AG08396 (cell line): ENCODE results near the gene ADRA2B.

Experiments used
- DNase-seq: peaks from one replicate; pipeline ENCODE4 v3.0.0; 2012; ENCODE audit warnings: low spot score, mixed read lengths

Gene ADRA2B

DNA sequence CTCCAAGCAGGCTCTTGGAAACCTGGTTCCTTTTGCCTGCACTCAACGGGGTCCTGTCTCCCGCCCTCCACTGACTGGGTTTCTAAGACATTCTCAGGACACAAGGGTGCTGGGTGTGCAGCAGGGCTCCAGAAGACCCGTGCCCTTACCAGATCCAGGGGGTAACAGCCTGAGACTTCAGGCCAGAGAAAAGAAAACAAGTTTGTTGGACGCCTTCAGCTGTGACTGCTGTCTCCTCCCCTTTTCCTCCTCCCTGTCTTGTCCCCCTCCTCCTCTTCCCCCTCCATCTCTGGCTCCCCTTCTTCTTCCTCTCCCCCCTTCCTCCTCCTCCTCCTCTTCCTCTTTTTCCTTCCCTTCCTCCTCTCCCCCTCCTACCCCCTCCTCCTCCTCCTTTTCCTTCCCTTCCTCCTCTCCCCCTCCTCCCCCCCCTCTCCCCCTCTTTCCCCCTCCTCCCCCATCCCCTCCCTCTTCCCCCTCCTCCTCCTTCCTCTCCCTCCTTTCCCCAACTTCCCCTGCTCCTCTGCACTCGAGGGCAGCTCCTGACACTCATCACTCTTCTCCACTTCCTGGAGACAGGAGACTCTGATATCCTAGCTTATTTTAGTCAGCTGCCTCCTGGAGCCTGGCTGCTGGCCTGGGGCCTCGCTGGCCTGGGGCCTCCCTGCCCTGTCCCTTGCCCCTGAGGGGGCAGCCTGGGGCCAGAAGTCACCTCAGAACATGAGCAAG is 12.4 kb downstream of the ADRA2B start:
- no peak for DNase-seq

DNA sequence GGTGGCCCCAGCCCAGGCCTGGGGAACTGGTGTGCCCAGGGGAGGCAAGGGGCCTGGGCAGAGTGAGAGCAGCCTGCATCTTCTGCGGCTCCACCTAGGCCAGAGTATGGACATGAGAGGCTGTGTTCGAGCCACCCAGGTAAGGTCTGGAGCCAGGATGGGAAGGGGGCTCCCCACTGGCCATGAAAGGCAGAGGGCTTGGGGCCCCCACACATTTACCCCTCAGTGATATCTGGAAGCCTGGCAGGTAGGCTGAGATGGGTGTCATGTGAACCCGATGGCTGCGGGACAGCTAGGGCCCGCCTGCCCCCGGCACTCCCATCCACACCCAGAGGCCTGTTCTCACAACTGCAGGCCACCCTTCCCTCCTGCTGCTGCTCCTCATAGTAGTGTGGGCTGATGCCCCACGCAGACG is 13.2 kb downstream of the ADRA2B start:
- DNase-seq = no peak

- no peak for DNase-seq
Measured at GRCh38 chr2:96102596-96103186, 13.7 kb downstream of the ADRA2B start.

- no peak for DNase-seq
Measured at GRCh38 chr2:96100893-96101304, 15.5 kb downstream of the ADRA2B start.

DNA sequence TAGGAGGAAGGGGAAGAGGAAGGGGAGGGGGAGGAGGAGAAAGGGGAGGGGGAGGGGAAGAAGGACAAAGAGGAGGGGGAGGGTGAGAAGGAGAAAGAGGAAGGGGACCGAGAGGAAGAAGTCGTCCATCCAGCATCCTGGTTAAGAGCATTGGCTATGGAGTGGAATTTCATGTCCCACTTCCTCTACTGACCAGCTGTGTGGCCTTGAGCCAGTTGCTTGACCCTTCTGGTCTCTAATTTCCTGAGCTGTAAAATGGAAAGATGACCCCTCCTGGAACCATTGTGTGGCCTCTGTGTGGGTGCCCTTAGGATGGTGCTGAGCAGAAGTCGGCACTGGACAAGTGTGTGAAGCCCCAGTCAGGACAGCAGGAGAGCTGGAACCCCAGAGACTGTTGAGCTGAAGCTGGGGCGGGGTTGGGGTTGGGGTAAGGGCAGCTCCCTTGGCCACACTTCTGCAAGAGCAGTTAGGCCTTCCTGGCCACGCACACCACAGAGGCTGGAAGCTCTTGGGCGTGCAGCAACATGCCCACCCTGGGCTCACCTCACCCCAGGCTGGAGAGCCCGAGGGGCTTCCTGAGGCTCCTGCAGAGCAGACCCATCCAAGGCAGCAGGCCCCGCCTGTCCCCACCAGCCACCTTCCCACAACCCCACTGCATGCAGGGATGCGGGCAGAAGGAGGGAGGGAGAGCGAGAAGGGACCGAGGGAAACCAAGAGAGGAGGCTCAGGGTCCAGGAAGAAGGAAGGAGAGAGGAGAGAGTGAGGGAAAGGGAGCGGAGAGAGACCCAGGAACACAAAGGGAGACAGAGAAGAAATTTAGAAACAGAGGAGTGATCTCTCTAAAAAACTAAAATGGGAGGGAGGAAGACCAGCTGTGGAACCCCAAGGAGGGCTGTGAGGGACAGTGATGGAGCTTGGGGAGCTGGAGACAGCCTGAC is 16.2 kb downstream of the ADRA2B start:
- no peak for DNase-seq

DNA sequence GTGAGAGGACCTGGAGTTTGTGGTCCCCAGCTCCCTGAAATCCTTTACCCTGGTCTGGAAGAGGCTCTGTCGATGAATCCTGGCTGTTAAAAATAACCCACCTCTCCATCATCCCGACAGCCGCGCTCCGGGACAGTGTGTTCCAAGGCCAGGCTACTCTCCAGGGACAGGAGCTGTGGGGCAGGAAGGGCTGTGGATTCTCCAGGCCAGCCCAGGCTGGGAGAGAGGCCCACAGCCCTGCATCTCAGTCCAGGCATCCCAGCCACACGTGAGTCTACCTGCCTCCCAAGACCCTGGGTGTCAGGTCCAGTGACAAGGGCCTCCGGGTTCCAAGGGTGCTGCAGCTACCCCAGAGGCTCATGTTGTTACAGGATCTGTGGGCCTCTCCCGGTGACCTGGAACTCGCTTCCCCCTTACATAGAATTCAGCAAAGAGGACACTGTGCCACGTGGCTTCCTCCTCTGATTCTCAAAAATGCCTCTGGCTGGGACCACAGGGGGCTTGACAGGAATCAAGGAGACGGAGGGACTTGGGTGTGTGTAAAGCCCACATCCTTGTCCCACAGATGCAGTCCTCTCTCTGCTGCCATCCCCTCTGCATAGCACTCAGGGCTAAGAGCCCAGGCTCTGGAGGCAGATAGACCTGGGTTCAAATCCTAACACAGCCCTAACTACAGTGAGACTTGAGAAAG is 17.3 kb downstream of the ADRA2B start:
- no peak for DNase-seq

GRCh38 chr2:96097951-96098823 is 18.2 kb downstream of the ADRA2B start:
- DNase-seq = no peak

- no peak for DNase-seq
Measured at GRCh38 chr2:96097441-96097840, 18.9 kb downstream of the ADRA2B start.

DNA sequence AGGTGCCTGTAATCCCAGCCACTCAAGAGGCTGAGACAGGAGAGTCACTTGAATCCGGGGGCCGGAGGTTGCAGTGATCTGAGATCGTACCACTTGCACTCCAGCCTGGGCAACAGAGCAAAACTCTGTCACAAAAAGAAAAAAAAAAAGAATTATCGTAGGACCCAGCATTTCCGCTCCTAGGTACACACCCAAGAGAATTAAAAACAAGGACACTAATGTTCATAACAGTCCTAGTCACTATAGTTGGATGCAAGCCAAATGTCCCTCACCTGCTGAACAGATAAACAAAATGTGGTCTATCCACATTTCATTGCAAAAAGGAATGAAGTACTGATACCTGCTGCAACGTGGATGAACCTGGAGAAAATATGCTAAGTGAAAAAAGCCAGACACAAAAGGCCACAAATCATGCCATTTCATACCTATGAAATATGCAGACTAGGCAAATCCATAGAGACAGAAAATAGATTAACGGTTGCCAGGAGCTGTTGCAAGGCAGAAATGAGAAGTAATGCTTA is 21.2 kb downstream of the ADRA2B start:
- DNase-seq = no peak

DNA sequence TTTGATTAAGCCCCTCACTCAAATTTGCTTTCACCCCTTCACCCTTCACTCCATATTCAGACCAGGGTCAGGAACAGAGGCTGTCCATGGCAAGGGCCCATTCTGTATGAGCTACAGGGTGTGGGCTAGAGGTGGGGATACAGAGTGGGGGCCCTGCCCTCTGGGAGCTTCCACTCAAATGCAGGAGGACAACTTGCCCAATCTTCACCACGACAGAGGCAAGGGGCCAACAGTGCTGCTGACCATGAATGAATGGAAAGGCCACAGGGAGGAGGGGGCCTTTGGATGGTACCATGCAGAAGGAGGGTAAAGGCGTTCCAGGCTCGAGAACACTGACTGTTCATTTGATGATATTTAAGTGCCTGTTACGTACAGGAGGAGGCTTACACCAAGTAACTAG is 22.8 kb downstream of the ADRA2B start:
- no peak for DNase-seq

GRCh38 chr2:96092951-96093350 is 23.4 kb downstream of the ADRA2B start:
- no peak for DNase-seq

- DNase-seq = no peak
Measured at GRCh38 chr2:96092573-96092877, 23.8 kb downstream of the ADRA2B start.

DNA sequence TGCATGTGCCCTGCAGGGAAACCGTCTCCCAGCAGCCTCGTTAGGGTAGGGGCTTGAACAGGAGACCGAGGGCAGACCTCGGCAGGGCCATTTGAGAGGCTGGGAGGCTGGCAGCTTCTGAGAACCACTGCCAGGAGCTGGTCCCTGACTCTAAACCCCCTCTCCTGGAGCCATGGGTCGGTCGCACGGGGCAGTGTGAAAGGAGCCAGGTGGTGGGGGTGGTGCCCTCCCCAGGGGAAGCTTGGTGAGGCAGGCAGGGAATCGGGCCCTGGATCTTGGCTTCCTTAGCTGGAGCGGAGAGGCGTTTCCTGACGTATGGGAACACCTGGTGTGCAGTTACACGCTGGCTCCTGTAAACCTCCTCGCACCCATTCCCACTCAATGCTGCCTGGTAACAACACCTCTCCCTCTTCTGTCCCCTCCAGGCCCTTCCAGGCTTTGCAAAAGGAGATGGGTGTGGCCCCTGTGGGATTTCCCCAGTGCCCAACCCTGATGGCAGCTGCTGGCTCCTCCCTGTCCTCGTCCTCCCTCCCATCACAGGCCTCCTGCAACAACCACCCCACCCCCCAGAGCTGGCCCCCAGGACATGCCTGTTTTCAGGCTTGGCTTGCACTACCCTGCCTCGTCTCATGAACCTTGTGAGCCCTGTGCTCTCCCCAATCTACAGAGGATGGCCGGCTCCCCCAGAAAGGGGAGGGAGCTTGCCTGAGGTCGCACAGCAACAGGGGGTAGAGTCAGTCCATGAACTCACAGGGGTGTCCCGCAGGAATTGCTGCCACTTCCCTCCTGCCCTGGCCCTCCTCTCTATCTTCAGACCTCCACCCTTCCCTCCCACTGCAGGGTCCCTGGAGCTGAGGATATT is 24.4 kb downstream of the ADRA2B start:
- no peak for DNase-seq

DNA sequence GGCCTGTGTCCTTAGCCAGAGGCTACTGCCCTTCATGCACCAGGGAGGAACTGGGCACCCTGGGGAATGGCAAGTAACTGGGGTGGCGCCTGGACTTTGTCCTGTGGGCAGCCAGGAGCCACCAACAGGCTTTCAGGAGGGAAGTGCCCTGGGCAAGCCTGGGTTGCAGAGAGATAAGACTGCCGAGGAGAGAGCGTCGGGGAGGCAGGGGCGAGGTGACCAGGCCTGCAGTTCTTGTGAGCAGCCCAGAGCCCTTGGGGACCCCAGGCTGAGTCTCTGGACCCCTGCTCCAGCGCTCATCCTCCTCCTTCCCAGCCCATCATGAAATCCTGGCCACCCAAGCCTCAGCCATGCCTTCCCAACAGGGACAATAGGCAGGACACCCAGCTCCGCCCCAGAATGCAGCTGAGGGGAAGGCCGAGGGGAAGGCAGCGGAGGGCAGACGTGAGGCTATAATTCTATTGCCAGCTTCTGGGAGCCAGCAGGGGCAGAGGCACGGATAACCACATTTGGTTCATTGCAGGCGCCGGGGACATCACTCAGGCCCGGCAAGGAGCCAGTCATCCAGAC is 25.1 kb downstream of the ADRA2B start:
- no peak for DNase-seq

DNA sequence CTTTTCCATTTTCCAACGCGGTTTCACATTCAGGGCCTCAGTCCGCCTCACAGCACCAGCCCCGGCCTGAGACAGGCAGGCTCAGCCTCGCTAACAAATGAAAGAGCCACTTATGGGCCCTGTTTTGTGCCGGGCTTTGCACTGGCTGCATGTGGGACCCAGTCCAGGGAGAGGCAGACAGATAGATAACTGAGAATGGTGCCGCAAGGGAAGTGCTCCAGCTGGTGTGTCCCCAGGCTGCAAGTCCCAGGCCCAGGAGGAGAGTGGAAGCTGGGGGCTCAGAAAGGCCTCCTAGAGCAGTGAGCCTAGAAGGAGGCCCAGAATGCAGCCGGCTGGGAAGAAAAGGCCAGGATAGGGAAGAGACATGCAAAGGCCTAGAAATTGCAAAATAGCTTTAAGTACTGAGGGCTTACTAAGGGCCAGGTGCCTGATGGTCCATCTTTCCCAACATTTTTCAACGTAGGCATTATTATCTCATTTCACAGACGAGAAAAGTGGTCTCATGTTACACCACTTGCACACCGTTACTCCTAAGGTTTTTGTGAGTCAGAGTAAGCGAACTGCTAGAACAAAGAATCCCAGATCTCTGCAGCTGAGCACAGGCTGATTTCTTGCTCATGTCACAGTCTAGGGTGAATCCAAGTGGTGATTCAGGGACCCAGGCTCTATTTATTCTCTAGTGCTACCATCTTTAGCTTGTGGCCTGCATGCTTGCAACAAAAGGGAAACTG is 26.0 kb downstream of the ADRA2B start:
- DNase-seq = no peak

DNA sequence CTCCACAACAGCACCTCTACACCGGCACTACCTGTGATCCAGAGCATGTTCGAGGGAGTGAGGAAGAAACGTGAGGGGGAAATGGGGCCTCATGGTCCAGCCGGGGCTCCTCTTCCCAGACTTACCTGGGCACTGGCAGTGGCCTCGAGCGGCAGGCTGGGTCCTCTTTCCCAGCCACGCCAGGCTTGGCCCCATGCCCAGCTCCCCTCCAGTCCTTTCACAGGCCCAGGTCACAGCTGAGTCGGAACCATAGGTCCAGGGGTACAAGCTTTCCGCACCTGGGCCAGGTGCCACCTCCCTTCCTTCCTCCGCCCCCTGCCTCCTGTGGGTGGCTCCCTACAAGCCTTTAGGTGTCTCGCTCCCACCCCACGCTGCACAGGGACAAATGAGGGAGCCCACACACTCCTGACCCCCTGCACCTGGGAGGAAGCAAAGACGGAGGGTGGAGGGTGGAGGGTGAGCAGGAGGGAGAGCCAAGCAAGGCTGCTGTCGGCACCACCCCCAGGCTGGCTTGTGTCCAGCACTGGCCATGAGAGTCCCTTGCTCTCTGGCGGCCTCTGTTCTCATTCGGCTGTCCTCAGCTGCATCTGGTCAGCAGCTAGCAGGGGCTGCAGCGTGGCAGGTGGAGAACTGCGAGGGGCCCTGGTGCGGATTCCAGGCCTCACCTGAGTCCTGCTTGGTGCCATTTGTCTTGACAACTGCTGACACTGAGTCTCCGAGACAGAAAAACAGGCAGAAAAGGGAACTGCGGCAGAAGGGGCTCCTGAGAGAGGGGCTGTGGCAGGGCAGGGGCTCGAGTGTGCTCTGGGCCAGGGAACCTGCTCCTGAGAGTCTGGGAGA is 26.8 kb downstream of the ADRA2B start:
- DNase-seq = no peak

GRCh38 chr2:96088340-96089335 is 27.7 kb downstream of the ADRA2B start:
- no peak for DNase-seq
